A549 (cell line): ENCODE data around the gene LAMP1.

Experiments
- CHD2 ChIP-seq: fragments of 150-350 bp; IDR thresholded peaks from 2 replicates; pipeline ENCODE4 v1.6.1; 2014; ENCODE audit warnings: low read length; ENCODE audit not compliant: partially characterized antibody
- CHD4 ChIP-seq: fragments of 200-600 bp; sonication (generic); IDR thresholded peaks from 2 replicates; pipeline ENCODE4 v1.6.1; 2016; ENCODE audit warnings: antibody characterized with exemption, mild to moderate bottlenecking, borderline replicate concordance
- EP300 ChIP-seq, 2 experiments: fragments of >200 bp; sonication (Bioruptor Twin); formaldehyde crosslinking; IDR thresholded peaks; 2 replicates in 1 of 2; 3 replicates in 1 of 2; pipeline ENCODE4 v1.6.1; 2016 to 2017
- KDM5A ChIP-seq: fragments of 200-600 bp; sonication (generic); IDR thresholded peaks from 2 replicates; pipeline ENCODE4 v1.6.1; 2016; ENCODE audit warnings: antibody characterized with exemption, mild to moderate bottlenecking
- MAZ ChIP-seq: fragments of 150-350 bp; IDR thresholded peaks from 2 replicates; pipeline ENCODE4 v1.6.1; 2014; ENCODE audit warnings: antibody characterized with exemption, low read depth, low read length, borderline replicate concordance
- POLR2A ChIP-seq: IDR thresholded peaks from 2 replicates; pipeline ENCODE4 v1.6.1; 2012; ENCODE audit warnings: mild to moderate bottlenecking, low read length
- RAD21 ChIP-seq, 2 experiments: fragments of >200 bp in 1 of 2; sonication (Bioruptor Twin) in 1 of 2; formaldehyde crosslinking in 1 of 2; IDR thresholded peaks in 1 of 2; conservative IDR thresholded peaks in 1 of 2; 2 replicates in 1 of 2; 3 replicates in 1 of 2; pipeline ENCODE4 v1.6.1; 2012 to 2018; ENCODE audit warnings: inconsistent platforms in 1 of 2
- RNF2 ChIP-seq: fragments of 200-600 bp; sonication (generic); IDR thresholded peaks from 2 replicates; pipeline ENCODE4 v1.6.1; 2016; ENCODE audit warnings: low read depth, mild to moderate bottlenecking, antibody characterized with exemption, moderate library complexity, borderline replicate concordance
- SREBF2 ChIP-seq: fragments of 450-650 bp; IDR thresholded peaks from 2 replicates; pipeline ENCODE4 v1.6.1; 2014; ENCODE audit warnings: mild to moderate bottlenecking, moderate library complexity
- ZFP36 ChIP-seq: fragments of 450-650 bp; IDR thresholded peaks from 2 replicates; pipeline ENCODE4 v1.6.1; 2014; ENCODE audit warnings: borderline replicate concordance; ENCODE audit not compliant: partially characterized antibody
- TF ChIP-seq, protein P1 (sequence below): fragments of >200 bp; sonication (Bioruptor Twin); formaldehyde crosslinking; IDR thresholded peaks from 3 replicates; pipeline ENCODE4 v1.5.1; 2016
- TF ChIP-seq, protein P2 (sequence below): fragments of 200-600 bp; sonication (generic); IDR thresholded peaks from 2 replicates; pipeline ENCODE4 v1.6.1; 2016; ENCODE audit warnings: antibody characterized with exemption, mild to moderate bottlenecking, moderate library complexity

DNA sequence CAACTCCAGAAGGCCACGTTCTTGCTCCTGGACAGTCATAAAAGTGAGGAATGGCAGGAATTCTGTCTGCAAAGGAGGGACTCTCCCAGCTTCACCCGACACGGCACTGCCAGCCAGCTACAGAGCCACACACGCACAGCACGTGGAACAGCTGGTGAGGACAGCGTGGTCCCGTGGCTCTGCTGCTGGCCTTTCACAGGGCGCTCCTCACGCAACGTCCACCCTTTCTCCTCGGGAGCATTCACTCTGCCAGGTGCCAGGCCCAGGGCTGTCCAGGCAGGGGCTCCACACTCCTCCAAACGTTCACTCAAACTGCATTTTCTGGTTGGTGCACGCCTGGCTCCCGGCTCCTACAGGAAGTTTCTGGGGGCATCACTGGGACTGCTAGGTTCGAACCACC lies 52.5 kb downstream of the LAMP1 start:
- TF ChIP-seq RNF2 (no peak), EP300 (IDR thresholded peaks at IDR 0.05) (no peak), POLR2A (no peak), KDM5A (no peak), CHD2 (no peak), SREBF2 (no peak), CHD4 (no peak), MAZ (no peak), ZFP36 (no peak), RAD21 (conservative IDR thresholded peaks at IDR 0.05 in 1 of 2, IDR thresholded peaks at IDR 0.05 in 1 of 2) (no peak)
- TF ChIP-seq, protein P1, sequence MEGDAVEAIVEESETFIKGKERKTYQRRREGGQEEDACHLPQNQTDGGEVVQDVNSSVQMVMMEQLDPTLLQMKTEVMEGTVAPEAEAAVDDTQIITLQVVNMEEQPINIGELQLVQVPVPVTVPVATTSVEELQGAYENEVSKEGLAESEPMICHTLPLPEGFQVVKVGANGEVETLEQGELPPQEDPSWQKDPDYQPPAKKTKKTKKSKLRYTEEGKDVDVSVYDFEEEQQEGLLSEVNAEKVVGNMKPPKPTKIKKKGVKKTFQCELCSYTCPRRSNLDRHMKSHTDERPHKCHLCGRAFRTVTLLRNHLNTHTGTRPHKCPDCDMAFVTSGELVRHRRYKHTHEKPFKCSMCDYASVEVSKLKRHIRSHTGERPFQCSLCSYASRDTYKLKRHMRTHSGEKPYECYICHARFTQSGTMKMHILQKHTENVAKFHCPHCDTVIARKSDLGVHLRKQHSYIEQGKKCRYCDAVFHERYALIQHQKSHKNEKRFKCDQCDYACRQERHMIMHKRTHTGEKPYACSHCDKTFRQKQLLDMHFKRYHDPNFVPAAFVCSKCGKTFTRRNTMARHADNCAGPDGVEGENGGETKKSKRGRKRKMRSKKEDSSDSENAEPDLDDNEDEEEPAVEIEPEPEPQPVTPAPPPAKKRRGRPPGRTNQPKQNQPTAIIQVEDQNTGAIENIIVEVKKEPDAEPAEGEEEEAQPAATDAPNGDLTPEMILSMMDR = no peak
- TF ChIP-seq, protein P2, sequence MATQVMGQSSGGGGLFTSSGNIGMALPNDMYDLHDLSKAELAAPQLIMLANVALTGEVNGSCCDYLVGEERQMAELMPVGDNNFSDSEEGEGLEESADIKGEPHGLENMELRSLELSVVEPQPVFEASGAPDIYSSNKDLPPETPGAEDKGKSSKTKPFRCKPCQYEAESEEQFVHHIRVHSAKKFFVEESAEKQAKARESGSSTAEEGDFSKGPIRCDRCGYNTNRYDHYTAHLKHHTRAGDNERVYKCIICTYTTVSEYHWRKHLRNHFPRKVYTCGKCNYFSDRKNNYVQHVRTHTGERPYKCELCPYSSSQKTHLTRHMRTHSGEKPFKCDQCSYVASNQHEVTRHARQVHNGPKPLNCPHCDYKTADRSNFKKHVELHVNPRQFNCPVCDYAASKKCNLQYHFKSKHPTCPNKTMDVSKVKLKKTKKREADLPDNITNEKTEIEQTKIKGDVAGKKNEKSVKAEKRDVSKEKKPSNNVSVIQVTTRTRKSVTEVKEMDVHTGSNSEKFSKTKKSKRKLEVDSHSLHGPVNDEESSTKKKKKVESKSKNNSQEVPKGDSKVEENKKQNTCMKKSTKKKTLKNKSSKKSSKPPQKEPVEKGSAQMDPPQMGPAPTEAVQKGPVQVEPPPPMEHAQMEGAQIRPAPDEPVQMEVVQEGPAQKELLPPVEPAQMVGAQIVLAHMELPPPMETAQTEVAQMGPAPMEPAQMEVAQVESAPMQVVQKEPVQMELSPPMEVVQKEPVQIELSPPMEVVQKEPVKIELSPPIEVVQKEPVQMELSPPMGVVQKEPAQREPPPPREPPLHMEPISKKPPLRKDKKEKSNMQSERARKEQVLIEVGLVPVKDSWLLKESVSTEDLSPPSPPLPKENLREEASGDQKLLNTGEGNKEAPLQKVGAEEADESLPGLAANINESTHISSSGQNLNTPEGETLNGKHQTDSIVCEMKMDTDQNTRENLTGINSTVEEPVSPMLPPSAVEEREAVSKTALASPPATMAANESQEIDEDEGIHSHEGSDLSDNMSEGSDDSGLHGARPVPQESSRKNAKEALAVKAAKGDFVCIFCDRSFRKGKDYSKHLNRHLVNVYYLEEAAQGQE = no peak
